Neural progenitor cell (in vitro differentiated cells): ENCODE measurements around the gene NUP93.

ENCODE experiments used
- EZH2 ChIP-seq: fragments of 200-600 bp; sonication (generic); IDR thresholded peaks from 2 replicates; pipeline ENCODE4 v1.6.1; 2017; ENCODE audit warnings: antibody characterized with exemption, mild to moderate bottlenecking, moderate library complexity
- EZH2phosphoT487 ChIP-seq: fragments of 200-600 bp; sonication (generic); IDR thresholded peaks from 2 replicates; pipeline ENCODE4 v1.6.1; 2017; ENCODE audit warnings: antibody characterized with exemption

DNA sequence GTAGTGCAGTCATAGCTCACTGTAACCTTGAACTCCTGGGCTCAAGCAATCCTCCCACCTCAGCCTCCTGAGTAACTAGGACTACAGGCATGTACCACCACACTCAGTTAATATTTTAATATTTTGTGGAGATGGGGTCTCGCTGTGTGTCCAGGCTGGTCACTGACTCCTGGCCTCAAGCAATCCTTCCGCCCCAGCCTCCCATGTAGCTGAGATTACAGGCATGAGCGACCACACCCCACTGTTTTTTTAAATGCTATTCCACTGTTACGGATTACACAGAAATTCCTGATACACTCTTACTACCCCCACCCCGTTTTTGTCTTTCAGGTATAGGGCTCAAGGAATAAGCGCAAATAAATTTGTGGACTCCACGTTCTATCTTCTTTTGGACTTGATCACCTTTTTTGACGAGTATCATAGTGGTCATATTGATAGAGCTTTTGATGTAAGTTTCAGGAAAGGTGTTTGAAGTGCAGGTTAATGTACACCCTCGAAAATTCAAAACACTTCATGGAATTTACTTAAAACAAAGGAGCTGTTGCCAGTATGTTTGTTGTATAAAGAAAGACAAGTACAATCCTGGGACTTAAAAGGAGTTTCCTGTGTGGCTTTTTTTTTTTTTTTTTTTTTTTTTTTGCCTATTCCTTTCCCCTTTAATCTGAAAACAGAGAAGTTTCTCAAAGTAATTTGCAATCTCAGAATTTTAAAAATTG is 108.9 kb downstream of the NUP93 start:
- TF ChIP-seq EZH2 (no peak), EZH2phosphoT487 (no peak)
